VCaP (cell line): Measurements from ENCODE around the gene FRY.
"Not testable (repeated sequence)": the region's sequence is repeated elsewhere in the genome, so short reads cannot be mapped to it uniquely, and the experiment has no call there.

Experiments
- H3K27ac ChIP-seq: fragments of 450-650 bp; 2 replicates; pipeline ENCODE4 v1.5.1; 2017
- CTCF ChIP-seq: fragments of 450-650 bp; conservative IDR thresholded peaks from 2 replicates; pipeline ENCODE4 v1.5.1; 2017; ENCODE audit warnings: mild to moderate bottlenecking, moderate library complexity

Gene FRY

GRCh38 chr13:31997641-31998040, 33.9 kb upstream of the FRY start:
- no peak for TF ChIP-seq CTCF
- peak overlapping the region; percentile 49; the same call in 1 of the 2 replicates for H3K27ac ChIP-seq

- no peak for TF ChIP-seq CTCF
- H3K27ac ChIP-seq = peak overlapping the region; percentile 49; the same call in 1 of the 2 replicates
Measured at GRCh38 chr13:31998131-31998530, 33.4 kb upstream of the FRY start.

GRCh38 chr13:32000754-32001153, 30.8 kb upstream of the FRY start:
- not testable (repeated sequence) for H3K27ac ChIP-seq

- no peak overlapping the region for H3K27ac ChIP-seq
- peak; percentile 74 for TF ChIP-seq CTCF
Measured at GRCh38 chr13:32001154-32001768, 30.3 kb upstream of the FRY start.

GRCh38 chr13:32001769-32002168, 29.8 kb upstream of the FRY start:
- TF ChIP-seq CTCF = no peak
- peak overlapping the region; percentile 36; the same call in 1 of the 2 replicates for H3K27ac ChIP-seq

GRCh38 chr13:32002873-32003272, 28.7 kb upstream of the FRY start:
- TF ChIP-seq CTCF = no peak
- peak overlapping the region; percentile 36 for H3K27ac ChIP-seq

GRCh38 chr13:32007494-32007893, 24.1 kb upstream of the FRY start:
- TF ChIP-seq CTCF = no peak
- H3K27ac ChIP-seq = no peak overlapping the region

- H3K27ac ChIP-seq = no peak overlapping the region
- TF ChIP-seq CTCF = no peak
Measured at GRCh38 chr13:32008518-32009175, 22.9 kb upstream of the FRY start.
